H1 (cell line): ENCODE measurements around the gene SAAL1. TPM values are rescaled to one million over a fixed set of nuclear protein-coding genes. Genes with fewer than 3 reads are reported as not detected.

Source experiments
- CTCF ChIA-PET: fragments of 300-600 bp; sonication (Branson Sonifier 250); formaldehyde crosslinking; loops from one replicate; lab custom pipeline; 2021; ENCODE audit not compliant: partially characterized antibody; lab: Charles Lee
- POLR2A ChIA-PET: fragments of 300-600 bp; sonication (Branson Sonifier 250); formaldehyde crosslinking; loops from one replicate; lab custom pipeline; 2021; ENCODE audit warnings: inconsistent platforms; ENCODE audit not compliant: partially characterized antibody; lab: Charles Lee
- DNase-seq, 2 experiments: peaks; one replicate each; pipeline versions ENCODE4 v3.0.0 to v3.0.0-alpha.2; 2010 to 2022; ENCODE audit warnings: low spot score in 2 of 2, low read depth in 1 of 2, mixed read lengths in 1 of 2
- FAIRE-seq: peaks from 2 replicates; lab custom pipeline; 2011; peaks lifted over from hg19 to GRCh38; lab: Jason Lieb, UNC
- H2AFZ ChIP-seq: 2 replicates; pipeline ENCODE4 v1.8.1; 2012; ENCODE audit warnings: low read length, inconsistent platforms
- H2AK5ac ChIP-seq: 2 replicates; pipeline ENCODE4 v1.6.1; 2013; ENCODE audit warnings: low read depth, low read length
- H2BK120ac ChIP-seq: replicated peaks from 2 replicates; pipeline ENCODE3; 2013; ENCODE audit warnings: low read depth, low read length, inconsistent platforms
- H2BK12ac ChIP-seq: 2 replicates; pipeline ENCODE4 v1.6.1; 2013; ENCODE audit warnings: low read depth, low read length
- H2BK15ac ChIP-seq: 2 replicates; pipeline ENCODE4 v1.6.1; 2013; ENCODE audit warnings: low read length
- H2BK20ac ChIP-seq: 2 replicates; pipeline ENCODE4 v1.6.1; 2013; ENCODE audit warnings: low read length
- H2BK5ac ChIP-seq: 2 replicates; pipeline ENCODE4 v1.6.1; 2013; ENCODE audit warnings: low read depth, low read length
- H3K14ac ChIP-seq: 2 replicates; pipeline ENCODE4 v1.6.1; 2013; ENCODE audit warnings: inconsistent platforms; ENCODE audit not compliant: insufficient read length
- H3K18ac ChIP-seq: 2 replicates; pipeline ENCODE4 v1.6.1; 2013; ENCODE audit warnings: low read length; ENCODE audit errors: extremely low read depth
- H3K23ac ChIP-seq: 2 replicates; pipeline ENCODE4 v1.6.1; 2013; ENCODE audit warnings: inconsistent platforms; ENCODE audit not compliant: insufficient read length
- H3K23me2 ChIP-seq: 2 replicates; pipeline ENCODE4 v1.6.1; 2013; ENCODE audit warnings: low read depth, low read length
- H3K27ac ChIP-seq: 2 replicates; pipeline ENCODE4 v1.6.1; 2011; ENCODE audit warnings: low read depth, low read length, inconsistent platforms
- H3K27me3 ChIP-seq, 4 experiments: replicated peaks in 1 of 4; 1 replicate in 1 of 4; 2 replicates in 3 of 4; pipeline versions ENCODE4 v1.6.1 to v1.8.1; 2011 to 2013; ENCODE audit warnings: low read length in 3 of 4, mild to moderate bottlenecking in 3 of 4, inconsistent platforms in 2 of 4, mixed read lengths in 2 of 4, moderate library complexity in 1 of 4; ENCODE audit not compliant: control insufficient read depth in 3 of 4, insufficient read depth in 3 of 4; ENCODE audit errors: extremely low read depth in 1 of 4
- H3K36me3 ChIP-seq, 4 experiments: 2 replicates each; pipeline versions ENCODE4 v1.6.1 to v1.8.1; 2011 to 2013; ENCODE audit warnings: mild to moderate bottlenecking in 4 of 4, low read length in 3 of 4, moderate library complexity in 2 of 4, control low read depth in 1 of 4, inconsistent platforms in 1 of 4; ENCODE audit not compliant: insufficient read depth in 4 of 4, control insufficient read depth in 2 of 4
- H3K4ac ChIP-seq: replicated peaks from 2 replicates; pipeline ENCODE3; 2013; ENCODE audit warnings: low read length, low read depth, mixed read lengths, inconsistent platforms; ENCODE audit not compliant: insufficient read length
- H3K4me1 ChIP-seq, 4 experiments: replicated peaks in 1 of 4; 1 replicate in 1 of 4; 2 replicates in 3 of 4; pipeline versions ENCODE4 v1.6.1 to v1.8.1; 2011 to 2013; ENCODE audit warnings: low read length in 3 of 4, inconsistent platforms in 2 of 4, mixed read lengths in 1 of 4; ENCODE audit not compliant: insufficient read depth in 4 of 4, control insufficient read depth in 3 of 4
- H3K4me2 ChIP-seq, 2 experiments: 2 replicates each; pipeline versions ENCODE4 v1.6.1 to v1.8.1; 2011 to 2013; ENCODE audit warnings: low read depth in 2 of 2, low read length in 2 of 2, control low read depth in 1 of 2, inconsistent platforms in 1 of 2, mild to moderate bottlenecking in 1 of 2; ENCODE audit not compliant: insufficient read depth in 1 of 2
- H3K4me3 ChIP-seq, 4 experiments: fragments of 200-600, 300-600 bp in 1 of 4; sonication (generic), shearing (Covaris generic), sonication (Bioruptor Twin) in 1 of 4; 2 replicates each; pipeline versions ENCODE4 v1.5.1 to v1.8.1; 2011 to 2016; ENCODE audit warnings: low read length in 4 of 4, low read depth in 3 of 4, control low read depth in 2 of 4, inconsistent platforms in 2 of 4, mild to moderate bottlenecking in 2 of 4, mixed read lengths in 1 of 4, moderate library complexity in 1 of 4; ENCODE audit not compliant: insufficient read depth in 2 of 4; ENCODE audit errors: extremely low read depth in 1 of 4
- H3K56ac ChIP-seq: replicated peaks from 2 replicates; pipeline ENCODE3; 2013; ENCODE audit warnings: low read depth, mild to moderate bottlenecking, mixed read lengths, low read length, inconsistent platforms; ENCODE audit not compliant: insufficient read length
- H3K79me1 ChIP-seq: 2 replicates; pipeline ENCODE4 v1.6.1; 2013; ENCODE audit warnings: low read depth, low read length, control low read depth
- H3K79me2 ChIP-seq, 2 experiments: 2 replicates each; pipeline versions ENCODE4 v1.6.1 to v1.8.1; 2012 to 2013; ENCODE audit warnings: low read length in 2 of 2, mild to moderate bottlenecking in 2 of 2, inconsistent platforms in 1 of 2; ENCODE audit not compliant: insufficient read depth in 2 of 2, control insufficient read depth in 1 of 2
- H3K9ac ChIP-seq, 4 experiments: replicated peaks in 1 of 4; 1 replicate in 1 of 4; 2 replicates in 3 of 4; pipeline versions ENCODE4 v1.6.1 to v1.8.1; 2011 to 2013; ENCODE audit warnings: low read depth in 3 of 4, low read length in 3 of 4, control low read depth in 2 of 4, mild to moderate bottlenecking in 2 of 4, moderate library complexity in 2 of 4, inconsistent platforms in 1 of 4; ENCODE audit errors: extremely low read depth in 1 of 4
- H3K9me3 ChIP-seq, 2 experiments: 2 replicates each; pipeline versions ENCODE4 v1.6.1 to v1.8.1; 2012 to 2013; ENCODE audit warnings: mild to moderate bottlenecking in 2 of 2, moderate library complexity in 2 of 2, control low read depth in 1 of 2, inconsistent platforms in 1 of 2, low read depth in 1 of 2, low read length in 1 of 2, mixed read lengths in 1 of 2; ENCODE audit not compliant: insufficient read depth in 2 of 2
- H4K20me1 ChIP-seq, 2 experiments: replicated peaks in 1 of 2; 2 replicates each; pipeline versions ENCODE3 to v1.8.1; 2011 to 2013; ENCODE audit warnings: inconsistent platforms in 2 of 2, low read length in 2 of 2, mild to moderate bottlenecking in 1 of 2; ENCODE audit not compliant: insufficient read depth in 2 of 2, control insufficient read depth in 1 of 2
- H4K5ac ChIP-seq: 2 replicates; pipeline ENCODE4 v1.6.1; 2013; ENCODE audit warnings: low read length, low read depth, mixed read lengths, inconsistent platforms; ENCODE audit not compliant: insufficient read length
- H4K8ac ChIP-seq: 2 replicates; pipeline ENCODE4 v1.8.0; 2013; ENCODE audit warnings: mild to moderate bottlenecking, moderate library complexity, low read length, inconsistent platforms; ENCODE audit not compliant: insufficient read depth; ENCODE audit errors: extremely low read depth
- H4K91ac ChIP-seq: replicated peaks from 2 replicates; pipeline ENCODE3; 2013; ENCODE audit warnings: low read length, mixed read lengths, inconsistent platforms; ENCODE audit not compliant: insufficient read length
- CHD1 ChIP-seq: IDR thresholded peaks from 2 replicates; pipeline ENCODE4 v1.6.1; 2012; ENCODE audit warnings: low read depth, low read length, improper control_type of control experiment
- EP300 ChIP-seq, 2 experiments: IDR thresholded peaks; 1 replicate in 1 of 2; 2 replicates in 1 of 2; pipeline ENCODE4 v1.6.1; 2011 to 2012; ENCODE audit warnings: low read depth in 2 of 2, low read length in 2 of 2, mild to moderate bottlenecking in 2 of 2, borderline replicate concordance in 1 of 2, inconsistent platforms in 1 of 2, moderate library complexity in 1 of 2
- HDAC2 ChIP-seq, 2 experiments: fragments of 300-600 bp in 1 of 2; sonication (generic) in 1 of 2; IDR thresholded peaks; 2 replicates each; pipeline ENCODE4 v1.6.1; 2011 to 2012; ENCODE audit warnings: low read depth in 2 of 2, low read length in 2 of 2, mild to moderate bottlenecking in 2 of 2, moderate library complexity in 2 of 2, borderline replicate concordance in 1 of 2, inconsistent platforms in 1 of 2
- MAFK ChIP-seq: IDR thresholded peaks from 2 replicates; pipeline ENCODE4 v1.6.1; 2012; ENCODE audit warnings: low read depth, mild to moderate bottlenecking, improper control_type of control experiment, low read length
- MAX ChIP-seq: IDR thresholded peaks from 2 replicates; pipeline ENCODE4 v1.6.1; 2012; ENCODE audit warnings: inconsistent platforms
- POU5F1 ChIP-seq: IDR thresholded peaks from 2 replicates; pipeline ENCODE4 v1.6.1; 2011; ENCODE audit warnings: low read depth, mild to moderate bottlenecking, low read length, moderate library complexity
- RXRA ChIP-seq: IDR thresholded peaks from 2 replicates; pipeline ENCODE4 v1.6.1; 2011; ENCODE audit warnings: low read depth, mild to moderate bottlenecking, low read length, moderate library complexity; ENCODE audit not compliant: insufficient read depth
- SAP30 ChIP-seq: fragments of 300-600 bp; sonication (generic); IDR thresholded peaks from 2 replicates; pipeline ENCODE4 v1.7.1; 2012; ENCODE audit warnings: low read length, moderate library complexity, mild to moderate bottlenecking, inconsistent platforms; ENCODE audit not compliant: insufficient read depth, insufficient replicate concordance
- SIRT6 ChIP-seq: IDR thresholded peaks from one replicate; pipeline ENCODE4 v1.7.1; 2012; ENCODE audit warnings: low read length, inconsistent platforms
- SP2 ChIP-seq: IDR thresholded peaks from 2 replicates; pipeline ENCODE4 v1.6.1; 2012; ENCODE audit warnings: mild to moderate bottlenecking, low read length, inconsistent platforms
- SRF ChIP-seq: IDR thresholded peaks from 2 replicates; pipeline ENCODE4 v1.6.1; 2011; ENCODE audit warnings: mild to moderate bottlenecking, low read depth, low read length, moderate library complexity
- TAF7 ChIP-seq: optimal IDR thresholded peaks from 2 replicates; pipeline ENCODE3; 2011; ENCODE audit warnings: low read depth, mild to moderate bottlenecking, inconsistent platforms, low read length, moderate library complexity, borderline replicate concordance
- TBP ChIP-seq: IDR thresholded peaks from 2 replicates; pipeline ENCODE4 v1.6.1; 2011; ENCODE audit warnings: low read depth, low read length, improper control_type of control experiment
- TEAD4 ChIP-seq: IDR thresholded peaks from 2 replicates; pipeline ENCODE4 v1.6.1; 2012; ENCODE audit warnings: low read depth, low read length, inconsistent platforms, mixed read lengths
- WGBS, 2 experiments: shearing (Covaris generic) in 1 of 2; methylation state at CpG; one replicate each; pipeline versions ENCODE4 v1.1.6 to v1.1.7; 2013 to 2015; ENCODE audit warnings: low lambda C conversion rate in 2 of 2, mixed read lengths in 2 of 2, inconsistent platforms in 1 of 2, low coverage in 1 of 2, missing lambda C conversion rate in 1 of 2; ENCODE audit not compliant: insufficient replicate concordance in 2 of 2, insufficient coverage in 1 of 2, insufficient read length in 1 of 2; ENCODE audit errors: extremely low coverage in 1 of 2, missing lambda C conversion rate in 1 of 2; 5-methylcytosine and 5-hydroxymethylcytosine counted together
- polyA plus RNA-seq, 7 experiments: library from polyadenylated mRNA; depleted of rRNA in 3 of 7; stranded (reverse) in 5 of 7; unstranded in 2 of 7; fragments of >200 nt in 5 of 7; fragments of 200-250 nt in 2 of 7; gene quantifications; 1 replicate in 5 of 7; 2 replicates in 1 of 7; 4 replicates in 1 of 7; pipeline versions ENCODE4 v1.2.1 to v1.2.3, GENCODE V29; 2011 to 2013; ENCODE audit warnings: missing spikeins in 2 of 7, mixed read lengths in 2 of 7
- total RNA-seq: library from RNA; stranded (reverse); fragmentation: NEBNext Ultra II Directional; extraction: Animal tissue kit (Norgen Biotek cat#: 25700); gene quantifications from 2 replicates; pipeline ENCODE4 v1.2.1, GENCODE V29; 2021

Gene SAAL1
- total and polyA plus RNA-seq, 2 of the 8 experiments (the other 6 are each of a cell fraction or from before 2014, with no cell fraction given): 26.4 to 46.6 TPM

- H2BK120ac ChIP-seq: no peak overlapping the region
- CTCF ChIA-PET: interaction anchor here (1.2 kb wide), 1 partner anchor 18 kb away, joined by 3 read pairs; no protein-coding TSS in a partner anchor
- H3K23me2 ChIP-seq: no peaks in the 10 kb centered on the region
- no peak overlapping the region for H3K27ac ChIP-seq
- no peak overlapping the region for H2AK5ac ChIP-seq
- H3K9me3 ChIP-seq: no peaks in the 10 kb centered on the region
- H3K79me1 ChIP-seq: no peaks in the 10 kb centered on the region
- H3K27me3 ChIP-seq: no peaks in the 10 kb centered on the region
- H3K4me2 ChIP-seq: no peak overlapping the region
- no peak overlapping the region for H3K14ac ChIP-seq
- H3K9ac ChIP-seq: no peak overlapping the region
- no peak overlapping the region for H2BK12ac ChIP-seq
- 0 out of 7 replicates have a peak, but pooled peaks cover 0 to 3% (median 0%) of the 10 kb centered on the region in 4 experiments for H3K4me1 ChIP-seq
- H2BK5ac ChIP-seq: no peak overlapping the region
- no peak overlapping the region for H2BK15ac ChIP-seq
- no peak overlapping the region for H3K4ac ChIP-seq
- H4K8ac ChIP-seq: no peak overlapping the region
- H3K23ac ChIP-seq: no peak overlapping the region
- H4K5ac ChIP-seq: no peak overlapping the region
- no peaks in the 10 kb centered on the region for H3K36me3 ChIP-seq
- no peak overlapping the region for H2AFZ ChIP-seq
- TF ChIP-seq RXRA: no peak
- no peak for TF ChIP-seq POU5F1
- TF ChIP-seq SP2: no peak
- TF ChIP-seq MAFK: no peak
- no peak for TF ChIP-seq MAX
- no peak for TF ChIP-seq TBP
- TF ChIP-seq HDAC2 (IDR thresholded peaks at IDR 0.05; ENCODE audit: borderline replicate concordance in 1 of 2, low read depth in 2 of 2, low read length in 2 of 2): no peak
- no peak for TF ChIP-seq TAF7
- TF ChIP-seq SRF: no peak
- TF ChIP-seq EP300 (IDR thresholded peaks at IDR 0.05; ENCODE audit: borderline replicate concordance in 1 of 2, low read depth in 2 of 2, low read length in 2 of 2): no peak
- TF ChIP-seq TEAD4: no peak
- no peak for TF ChIP-seq SIRT6
- no peak for TF ChIP-seq CHD1
- TF ChIP-seq SAP30: no peak
- H4K20me1 ChIP-seq: no peaks in the 10 kb centered on the region
- H4K91ac ChIP-seq: no peak overlapping the region
- FAIRE-seq: no peak
- H3K4me3 ChIP-seq: no peak overlapping the region
- H2BK20ac ChIP-seq: no peak overlapping the region
- no peak overlapping the region for H3K56ac ChIP-seq
- 91% methylated on average over 8 of the region's 8 CpGs; no CpG with 5 or more reads in 1 of the 2 experiments for WGBS, 2 experiments
- H3K79me2 ChIP-seq: no peaks in the 10 kb centered on the region
- no peak for DNase-seq
- POLR2A ChIA-PET: interaction anchor here (1.0 kb wide), 1 partner anchor 10 kb away, joined by 3 read pairs; no protein-coding TSS in a partner anchor
- H3K18ac ChIP-seq: no peak overlapping the region
Observed at GRCh38 chr11:18065572-18065971, 40.3 kb downstream of the SAAL1 start.
